IPS-11a (cell line): ENCODE measurements around the gene KLRD1.
"Not testable (repeated sequence)": the region's sequence is repeated elsewhere in the genome, so short reads cannot be mapped to it uniquely, and the experiment has no call there.

Experiments used
- H3K4me3 ChIP-seq: one replicate; pipeline ENCODE4 v1.5.1; 2013; ENCODE audit warnings: low read depth, low read length, control low read depth

The KLRD1 gene

GRCh38 chr12:10307630-10308029 lies at the start of gene KLRD1:
TSS of gene KLRD1 (plus strand) at chr12:10307870. CDS start at chr12:10308078, 208 bp downstream.
- H3K4me3 ChIP-seq, result no peak within 1 kb of the TSS

GRCh38 chr12:10260927-10261326 lies 46.7 kb upstream of the KLRD1 start:
- H3K4me3 ChIP-seq, result no peak overlapping the region

GRCh38 chr12:10268037-10268436 lies 39.6 kb upstream of the KLRD1 start:
- H3K4me3 ChIP-seq, result no peak overlapping the region

GRCh38 chr12:10272467-10272866 lies 35.2 kb upstream of the KLRD1 start:
- no peak overlapping the region for H3K4me3 ChIP-seq

- H3K4me3 ChIP-seq, result no peak overlapping the region
These were observed 30.9 kb upstream of the KLRD1 start for GRCh38 chr12:10276774-10277173.

- no peak overlapping the region for H3K4me3 ChIP-seq
These were observed 29.6 kb upstream of the KLRD1 start for GRCh38 chr12:10278104-10278503.

- H3K4me3 ChIP-seq, result no peak overlapping the region
These were observed 27.7 kb upstream of the KLRD1 start for GRCh38 chr12:10279937-10280336.

- H3K4me3 ChIP-seq, result no peak overlapping the region
These were observed 24.6 kb upstream of the KLRD1 start for GRCh38 chr12:10283027-10283426.

- no peak overlapping the region for H3K4me3 ChIP-seq
These were observed 21.8 kb upstream of the KLRD1 start for GRCh38 chr12:10285919-10286318.

- no peak overlapping the region for H3K4me3 ChIP-seq
These were observed 18.5 kb upstream of the KLRD1 start for GRCh38 chr12:10289005-10289754.

- no peak overlapping the region for H3K4me3 ChIP-seq
These were observed 16.6 kb upstream of the KLRD1 start for GRCh38 chr12:10291030-10291429.

GRCh38 chr12:10293151-10293550 lies 14.5 kb upstream of the KLRD1 start:
- no peak overlapping the region for H3K4me3 ChIP-seq

- no peak overlapping the region for H3K4me3 ChIP-seq
These were observed 14.0 kb upstream of the KLRD1 start for GRCh38 chr12:10293570-10294227.

- no peak overlapping the region for H3K4me3 ChIP-seq
These were observed 6.6 kb upstream of the KLRD1 start for GRCh38 chr12:10301103-10301502.

GRCh38 chr12:10304161-10304574 lies 3.5 kb upstream of the KLRD1 start:
- no peak overlapping the region for H3K4me3 ChIP-seq

GRCh38 chr12:10305411-10305810 lies 2.3 kb upstream of the KLRD1 start:
- no peak overlapping the region for H3K4me3 ChIP-seq

GRCh38 chr12:10310926-10311720 lies 3.5 kb downstream of the KLRD1 start:
- no peak overlapping the region for H3K4me3 ChIP-seq

GRCh38 chr12:10319388-10319787 lies 11.7 kb downstream of the KLRD1 start:
- no peak overlapping the region for H3K4me3 ChIP-seq

GRCh38 chr12:10320643-10321042 lies 13.0 kb downstream of the KLRD1 start:
- no peak overlapping the region for H3K4me3 ChIP-seq

GRCh38 chr12:10328691-10329090 lies 21.0 kb downstream of the KLRD1 start:
- H3K4me3 ChIP-seq, result not testable (repeated sequence)

GRCh38 chr12:10331642-10332239 lies 24.1 kb downstream of the KLRD1 start:
- H3K4me3 ChIP-seq, result no peak overlapping the region
